Amygdala (tissue), 56 donors: Measurements from ENCODE around the gene PVRIG.
"Not testable (repeated sequence)": the region's sequence is repeated elsewhere in the genome, so short reads cannot be mapped to it uniquely, and the experiment has no call there.

Source experiments
- DNase-seq, 56 donors: peaks; one replicate each; lab custom pipeline; 2025; lab: John Stamatoyannopoulos, UW

Gene PVRIG

GRCh38 chr7:100219801-100220585 is at the start of gene PVRIG:
Gene PVRIG (plus strand): TSS chr7:100219949. CDS start chr7:100219971, 22 bp downstream.
- DNase-seq: not testable (repeated sequence)

GRCh38 chr7:100170101-100170897 is 49.5 kb upstream of the PVRIG start:
- DNase-seq: no peak

GRCh38 chr7:100171087-100171681 is 48.6 kb upstream of the PVRIG start:
- peak in 2 of 56 donors; percentile 29 to 38 for DNase-seq

- DNase-seq: no peak
These were observed 47.9 kb upstream of the PVRIG start for GRCh38 chr7:100171840-100172239.

GRCh38 chr7:100173806-100174495 is 45.8 kb upstream of the PVRIG start:
- DNase-seq: no peak

- no peak for DNase-seq
These were observed 45.2 kb upstream of the PVRIG start for GRCh38 chr7:100174582-100174981.

- DNase-seq: no peak
These were observed 44.3 kb upstream of the PVRIG start for GRCh38 chr7:100175296-100175935.

GRCh38 chr7:100176096-100177044 is 43.4 kb upstream of the PVRIG start:
- DNase-seq: no peak

GRCh38 chr7:100177045-100178001 is 42.4 kb upstream of the PVRIG start, which contains the start of the genes GPC2 and STAG3:
Gene GPC2 (minus strand): TSS chr7:100177381. CDS start chr7:100177199, 182 bp downstream.
Gene STAG3 (plus strand): TSS chr7:100177918. CDS start chr7:100180557, 2,639 bp downstream.
- peak in 55 of 56 donors; percentile 49 to 96 (median 87) for DNase-seq

- not testable (repeated sequence) for DNase-seq
These were observed 39.7 kb upstream of the PVRIG start for GRCh38 chr7:100180084-100180483.

GRCh38 chr7:100182616-100183015 is 37.1 kb upstream of the PVRIG start:
- not testable (repeated sequence) for DNase-seq

- DNase-seq: not testable (repeated sequence)
These were observed 36.7 kb upstream of the PVRIG start for GRCh38 chr7:100183090-100183489.

- no peak for DNase-seq
These were observed 34.0 kb upstream of the PVRIG start for GRCh38 chr7:100185726-100186125.

GRCh38 chr7:100189061-100189460 is 30.7 kb upstream of the PVRIG start:
- no peak for DNase-seq

GRCh38 chr7:100190048-100190711 is 29.6 kb upstream of the PVRIG start:
- peak in 1 of 56 donors; percentile 24 for DNase-seq

GRCh38 chr7:100191775-100192174 is 28.0 kb upstream of the PVRIG start:
- DNase-seq: no peak
